Muscle layer of duodenum (tissue), 2 donors: ENCODE results near the gene FOXI1.

Source experiments
- H3K27ac ChIP-seq: one replicate; pipeline ENCODE4 v1.7.0; 2013; ENCODE audit warnings: mild to moderate bottlenecking, low read length
- H3K27me3 ChIP-seq: one replicate; pipeline ENCODE4 v1.7.0; 2013; ENCODE audit warnings: low read depth, mild to moderate bottlenecking, control low read depth, low read length
- H3K36me3 ChIP-seq, 2 donors: one replicate each; pipeline ENCODE4 v1.7.0; 2013; ENCODE audit warnings: low read length in 2 of 2, control low read depth in 1 of 2, mild to moderate bottlenecking in 1 of 2; ENCODE audit not compliant: insufficient read depth in 2 of 2, control insufficient read depth in 1 of 2
- H3K4me1 ChIP-seq, 2 donors: one replicate each; pipeline ENCODE4 v1.7.0; 2013; ENCODE audit warnings: low read length in 2 of 2, mild to moderate bottlenecking in 2 of 2, control low read depth in 1 of 2, moderate library complexity in 1 of 2; ENCODE audit not compliant: insufficient read depth in 2 of 2, control insufficient read depth in 1 of 2
- H3K4me3 ChIP-seq, 2 donors: one replicate each; pipeline ENCODE4 v1.7.0; 2013; ENCODE audit warnings: low read length in 2 of 2, low read depth in 1 of 2, mild to moderate bottlenecking in 1 of 2
- H3K9me3 ChIP-seq, 2 donors: one replicate each; pipeline ENCODE4 v1.7.0; 2013; ENCODE audit warnings: low read length in 2 of 2, control low read depth in 1 of 2, mild to moderate bottlenecking in 1 of 2; ENCODE audit not compliant: control insufficient read depth in 1 of 2
- donor health status: healthy.

FOXI1 gene

DNA sequence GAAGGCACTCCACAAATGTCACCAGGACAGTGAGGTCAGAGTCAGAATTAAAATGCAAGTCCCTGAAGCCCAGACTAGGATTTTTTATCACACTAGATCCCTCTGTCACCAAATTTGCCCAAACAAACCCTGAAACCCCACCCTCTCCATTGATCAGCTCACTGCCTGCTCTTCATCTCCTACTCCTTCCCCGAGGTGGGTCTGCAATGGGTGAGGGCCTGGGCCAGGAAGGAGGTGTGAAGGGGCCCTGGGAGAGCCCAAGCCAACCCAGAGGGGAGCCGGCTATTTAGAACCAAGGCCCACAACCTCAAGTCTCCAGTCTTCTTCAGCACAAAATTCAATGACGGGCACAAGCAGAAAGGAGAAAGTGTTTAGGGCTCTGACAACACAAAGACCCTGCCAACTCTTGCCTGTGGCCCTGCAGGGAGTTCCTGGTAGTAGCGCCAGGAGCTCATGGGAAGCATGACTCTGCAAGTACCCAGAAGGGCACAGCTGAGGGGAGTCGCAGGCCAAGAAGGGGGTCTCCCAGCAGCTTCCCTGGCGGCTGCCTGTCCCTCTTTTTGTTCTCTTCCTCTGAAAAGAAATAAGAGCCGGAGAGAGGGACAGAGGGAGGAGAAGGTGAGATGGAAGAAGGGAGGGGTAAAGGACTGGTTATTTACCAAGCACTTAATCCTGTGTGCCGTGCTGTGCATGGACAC lies 5.5 kb downstream of the FOXI1 start:
- Histone ChIP-seq H3K9me3 (no peaks in the 10 kb centered on the region), H3K27me3 (no peaks in the 10 kb centered on the region), H3K36me3 (no peaks in the 10 kb centered on the region), H3K4me3 (no peak overlapping the region), H3K4me1 (no peaks in the 10 kb centered on the region), H3K27ac (no peak overlapping the region)

DNA sequence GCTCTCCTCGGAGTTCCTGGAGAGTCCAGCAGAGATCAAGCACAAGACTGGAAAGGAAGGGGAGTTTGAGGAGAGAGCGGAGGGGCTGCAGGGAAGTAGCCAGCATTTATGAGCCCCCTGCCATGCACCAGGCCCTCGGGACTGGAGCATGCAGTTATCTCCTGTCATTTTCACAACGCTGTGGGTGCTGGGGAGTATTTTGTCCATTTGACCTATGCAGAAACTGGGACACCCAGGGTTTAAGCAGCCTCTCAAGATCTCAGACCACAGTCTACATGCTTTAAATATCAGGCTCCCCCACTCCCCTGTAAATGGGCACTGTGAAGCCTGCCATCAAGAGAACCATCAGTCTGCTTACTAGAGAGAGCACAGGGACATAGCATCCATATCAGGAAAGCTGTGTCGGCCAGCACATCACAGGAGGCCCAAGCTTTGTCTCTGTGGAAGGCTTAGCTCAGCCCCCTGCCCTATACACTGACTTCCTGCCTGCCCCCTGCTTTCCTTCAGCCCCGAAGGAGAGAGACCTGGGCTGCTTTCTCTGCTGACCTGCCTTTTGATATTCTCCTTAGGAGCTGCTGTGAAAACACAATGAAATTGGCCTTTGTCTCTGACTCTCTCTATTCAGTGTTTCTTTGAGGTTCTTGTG lies 7.3 kb downstream of the FOXI1 start:
- Histone ChIP-seq H3K4me1 (no peaks in the 10 kb centered on the region), H3K9me3 (no peaks in the 10 kb centered on the region)

GRCh38 chr5:170113522-170113900 lies 7.8 kb downstream of the FOXI1 start:
- no peak overlapping the region for H3K27ac ChIP-seq
- H3K4me1 ChIP-seq: no peaks in the 10 kb centered on the region
- H3K4me3 ChIP-seq: no peak overlapping the region
- H3K27me3 ChIP-seq: no peaks in the 10 kb centered on the region
- no peaks in the 10 kb centered on the region for H3K36me3 ChIP-seq
- no peaks in the 10 kb centered on the region for H3K9me3 ChIP-seq

More for the DNA sequence above, 7.3 kb downstream of the FOXI1 start:
- H3K4me3 ChIP-seq: no peak overlapping the region
- no peaks in the 10 kb centered on the region for H3K27me3 ChIP-seq
- H3K36me3 ChIP-seq: no peaks in the 10 kb centered on the region
- H3K27ac ChIP-seq: no peak overlapping the region

GRCh38 chr5:170114271-170114670 lies 8.6 kb downstream of the FOXI1 start:
- Histone ChIP-seq H3K4me1 (no peaks in the 10 kb centered on the region), H3K4me3 (no peak overlapping the region), H3K27ac (no peak overlapping the region), H3K27me3 (no peaks in the 10 kb centered on the region), H3K9me3 (no peaks in the 10 kb centered on the region), H3K36me3 (no peaks in the 10 kb centered on the region)

- Histone ChIP-seq H3K27ac (no peak overlapping the region), H3K4me3 (no peak overlapping the region), H3K27me3 (no peaks in the 10 kb centered on the region), H3K9me3 (no peaks in the 10 kb centered on the region), H3K36me3 (no peaks in the 10 kb centered on the region), H3K4me1 (no peaks in the 10 kb centered on the region)
These were observed 10.2 kb downstream of the FOXI1 start for GRCh38 chr5:170115925-170116324.

DNA sequence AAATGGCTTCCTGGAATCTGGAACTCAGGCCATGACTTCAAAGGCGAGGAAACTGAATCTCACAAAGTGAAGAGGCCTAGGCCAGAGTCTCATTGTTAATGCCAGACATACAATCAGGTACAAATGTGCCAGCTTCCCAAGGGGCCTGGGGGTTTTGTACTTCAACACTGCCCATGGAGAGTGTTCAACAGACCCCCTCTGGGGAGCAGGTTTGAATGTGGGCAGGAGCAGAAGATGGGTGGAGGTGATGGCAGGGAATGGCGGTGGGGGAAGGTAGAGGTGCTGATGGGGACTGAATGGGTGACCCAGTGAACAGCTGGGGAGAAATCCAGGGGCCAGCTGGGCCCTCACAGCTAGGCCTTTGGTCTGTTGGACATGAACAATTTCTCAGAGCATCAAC lies 12.0 kb downstream of the FOXI1 start:
- H3K4me1 ChIP-seq: no peaks in the 10 kb centered on the region
- no peaks in the 10 kb centered on the region for H3K9me3 ChIP-seq
- H3K27ac ChIP-seq: no peak overlapping the region
- no peak overlapping the region for H3K4me3 ChIP-seq
- no peaks in the 10 kb centered on the region for H3K36me3 ChIP-seq
- no peaks in the 10 kb centered on the region for H3K27me3 ChIP-seq

- H3K27ac ChIP-seq: no peak overlapping the region
- H3K36me3 ChIP-seq: no peaks in the 10 kb centered on the region
- H3K9me3 ChIP-seq: peaks cover 2 to 3% of the 10 kb centered on the region in 2 donors
- no peak overlapping the region for H3K4me3 ChIP-seq
- H3K27me3 ChIP-seq: no peaks in the 10 kb centered on the region
- no peaks in the 10 kb centered on the region for H3K4me1 ChIP-seq
These were observed 14.9 kb downstream of the FOXI1 start for GRCh38 chr5:170120576-170120975.

GRCh38 chr5:170121321-170121720 lies 15.6 kb downstream of the FOXI1 start:
- Histone ChIP-seq H3K27ac (no peak overlapping the region), H3K4me3 (no peak overlapping the region), H3K36me3 (no peaks in the 10 kb centered on the region), H3K4me1 (no peaks in the 10 kb centered on the region), H3K27me3 (no peaks in the 10 kb centered on the region), H3K9me3 (peaks cover 8 to 9% of the 10 kb centered on the region in 2 donors)

GRCh38 chr5:170126061-170126460 lies 20.4 kb downstream of the FOXI1 start:
- Histone ChIP-seq H3K4me1 (no peaks in the 10 kb centered on the region), H3K27me3 (no peaks in the 10 kb centered on the region), H3K36me3 (no peaks in the 10 kb centered on the region), H3K27ac (no peak overlapping the region), H3K9me3 (peaks cover 8 to 20% of the 10 kb centered on the region in 2 donors), H3K4me3 (no peak overlapping the region)

DNA sequence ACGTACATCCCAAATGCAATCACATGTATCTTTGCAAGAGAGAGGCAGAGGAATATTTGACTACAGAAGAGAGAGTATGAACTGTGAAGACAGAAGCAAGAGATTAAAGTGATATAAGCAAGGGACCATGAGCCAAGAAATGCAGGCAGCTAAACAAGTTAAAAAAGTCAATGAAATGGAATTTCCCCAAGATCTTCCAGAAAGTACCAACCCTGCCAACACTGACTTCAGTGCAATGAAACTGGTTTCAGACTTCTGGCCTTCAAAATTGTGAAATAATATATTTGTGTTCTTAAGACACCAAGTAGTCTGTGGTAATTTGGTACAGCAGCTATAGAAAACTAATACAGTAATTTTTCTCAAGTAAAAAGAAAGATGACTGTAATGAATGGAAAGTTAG lies 20.9 kb downstream of the FOXI1 start:
- Histone ChIP-seq H3K9me3 (peaks cover 8 to 22% of the 10 kb centered on the region in 2 donors), H3K4me3 (no peak overlapping the region), H3K27me3 (no peaks in the 10 kb centered on the region), H3K36me3 (no peaks in the 10 kb centered on the region), H3K27ac (no peak overlapping the region), H3K4me1 (no peaks in the 10 kb centered on the region)

DNA sequence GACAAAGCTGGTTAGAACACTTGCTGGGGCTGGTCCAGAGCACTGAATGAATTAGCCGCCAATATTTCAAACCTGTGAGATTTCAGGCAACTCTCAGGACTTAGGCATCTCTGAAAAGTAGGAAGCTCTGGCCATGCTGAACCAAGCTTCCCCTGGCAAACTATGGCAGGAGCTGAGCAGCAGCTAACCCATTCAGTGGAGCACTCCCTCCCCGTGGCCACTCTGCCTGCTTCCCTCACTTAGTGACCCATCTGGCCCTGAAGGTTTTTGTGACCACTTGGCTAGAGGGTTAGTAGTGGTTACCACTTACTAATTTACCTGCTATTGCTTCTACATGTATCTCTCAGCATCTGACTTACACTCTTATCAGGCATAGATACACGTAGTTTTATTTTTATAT lies 25.5 kb downstream of the FOXI1 start:
- no peak overlapping the region for H3K27ac ChIP-seq
- H3K36me3 ChIP-seq: no peaks in the 10 kb centered on the region
- H3K27me3 ChIP-seq: no peaks in the 10 kb centered on the region

More for the DNA sequence above, 25.5 kb downstream of the FOXI1 start:
- Histone ChIP-seq H3K4me3 (no peak overlapping the region), H3K9me3 (peaks cover 0 to 16% of the 10 kb centered on the region in 2 donors), H3K4me1 (no peaks in the 10 kb centered on the region)
